Amygdala (tissue), 56 donors: ENCODE data around the gene ACKR3.

Source experiments
- DNase-seq, 56 donors: peaks; one replicate each; lab custom pipeline; 2025; lab: John Stamatoyannopoulos, UW

Gene ACKR3

GRCh38 chr2:236581546-236581945 is 11.9 kb downstream of the ACKR3 start:
- no peak for DNase-seq

- DNase-seq, result no peak
Observed at GRCh38 chr2:236582968-236583367, 13.3 kb downstream of the ACKR3 start.

- no peak for DNase-seq
Observed at GRCh38 chr2:236583621-236584203, 14.1 kb downstream of the ACKR3 start.

GRCh38 chr2:236584521-236585384 is 15.1 kb downstream of the ACKR3 start:
- no peak for DNase-seq

- DNase-seq, result no peak
Observed at GRCh38 chr2:236585966-236586365, 16.3 kb downstream of the ACKR3 start.

GRCh38 chr2:236587861-236588815 is 18.5 kb downstream of the ACKR3 start:
- no peak for DNase-seq

- DNase-seq, result no peak
Observed at GRCh38 chr2:236588932-236589592, 19.4 kb downstream of the ACKR3 start.

- no peak for DNase-seq
Observed at GRCh38 chr2:236590846-236591245, 21.2 kb downstream of the ACKR3 start.

GRCh38 chr2:236592821-236593220 is 23.2 kb downstream of the ACKR3 start:
- no peak for DNase-seq

GRCh38 chr2:236593531-236593930 is 23.9 kb downstream of the ACKR3 start:
- DNase-seq, result no peak

- DNase-seq, result no peak
Observed at GRCh38 chr2:236593956-236594355, 24.3 kb downstream of the ACKR3 start.

GRCh38 chr2:236597629-236598028 is 28.0 kb downstream of the ACKR3 start:
- DNase-seq, result no peak

GRCh38 chr2:236599059-236599458 is 29.4 kb downstream of the ACKR3 start:
- no peak for DNase-seq

- no peak for DNase-seq
Observed at GRCh38 chr2:236600158-236600557, 30.5 kb downstream of the ACKR3 start.

- DNase-seq, result peak in 1 of 56 donors; percentile 26
Observed at GRCh38 chr2:236600892-236601291, 31.3 kb downstream of the ACKR3 start.

- DNase-seq, result no peak
Observed at GRCh38 chr2:236601316-236602202, 31.9 kb downstream of the ACKR3 start.

- no peak for DNase-seq
Observed at GRCh38 chr2:236602678-236603077, 33.1 kb downstream of the ACKR3 start.

- DNase-seq, result no peak
Observed at GRCh38 chr2:236603361-236604015, 33.9 kb downstream of the ACKR3 start.
